Activated B cell treated with CpG ODN at 0.5 μM for 24 hours (primary cell): Measurements from ENCODE around the gene GMPPB. TPM values are rescaled to one million over a fixed set of nuclear protein-coding genes. Genes with fewer than 3 reads are reported as not detected.

Experiments
- ATAC-seq: fragments of 200-7000 bp; cut with Tn5 transposase; one replicate; pipeline ENCODE4 v1.10.0; 2021; ENCODE audit warnings: low read depth, mild to moderate bottlenecking, moderate library complexity
- CTCF ChIA-PET: fragments of 350-600 bp; sonication (Branson Sonifier 250); formaldehyde crosslinking; loops from one replicate; lab custom pipeline; 2021; ENCODE audit warnings: antibody characterized with exemption; lab: Charles Lee
- POLR2A ChIA-PET: fragments of 350-600 bp; sonication (Branson Sonifier 250); formaldehyde crosslinking; loops from one replicate; lab custom pipeline; 2021; ENCODE audit warnings: antibody characterized with exemption; lab: Charles Lee
- DNase-seq: peaks from one replicate; pipeline ENCODE4 v3.0.0; 2022
- H3K27ac Mint-ChIP-seq: one replicate; pipeline ENCODE4 v1.8.0; 2020; ENCODE audit warnings: mixed read lengths
- H3K27me3 Mint-ChIP-seq: one replicate; pipeline ENCODE4 v1.8.0; 2021; ENCODE audit warnings: mixed read lengths
- H3K36me3 Mint-ChIP-seq: one replicate; pipeline ENCODE4 v1.8.0; 2021; ENCODE audit warnings: low read depth, mixed read lengths
- H3K4me1 Mint-ChIP-seq: one replicate; pipeline ENCODE4 v1.8.0; 2021; ENCODE audit warnings: mixed read lengths
- H3K4me3 Mint-ChIP-seq: one replicate; pipeline ENCODE4 v1.8.0; 2020; ENCODE audit warnings: mild to moderate bottlenecking, mixed read lengths
- H3K9me3 Mint-ChIP-seq: one replicate; pipeline ENCODE4 v1.8.0; 2020; ENCODE audit warnings: mixed read lengths
- intact Hi-C: fragments of 100-400 bp; cut with micrococcal nuclease; formaldehyde crosslinking; loops from one replicate; pipeline ENCODE4 v1.15.1; 2024
- total RNA-seq: library from RNA; stranded (reverse); gene quantifications from 2 replicates; pipeline ENCODE4 v1.2.3, GENCODE V29; 2022
- TF ChIP-seq, protein P1 (sequence below): fragments of 200-600 bp; IDR thresholded peaks from one replicate; pipeline ENCODE4 v1.8.0; 2022; ENCODE audit warnings: antibody characterized with exemption, mild to moderate bottlenecking

The GMPPB gene
- total RNA-seq, 1 donor from 2014 or later, result 39.9 TPM

DNA sequence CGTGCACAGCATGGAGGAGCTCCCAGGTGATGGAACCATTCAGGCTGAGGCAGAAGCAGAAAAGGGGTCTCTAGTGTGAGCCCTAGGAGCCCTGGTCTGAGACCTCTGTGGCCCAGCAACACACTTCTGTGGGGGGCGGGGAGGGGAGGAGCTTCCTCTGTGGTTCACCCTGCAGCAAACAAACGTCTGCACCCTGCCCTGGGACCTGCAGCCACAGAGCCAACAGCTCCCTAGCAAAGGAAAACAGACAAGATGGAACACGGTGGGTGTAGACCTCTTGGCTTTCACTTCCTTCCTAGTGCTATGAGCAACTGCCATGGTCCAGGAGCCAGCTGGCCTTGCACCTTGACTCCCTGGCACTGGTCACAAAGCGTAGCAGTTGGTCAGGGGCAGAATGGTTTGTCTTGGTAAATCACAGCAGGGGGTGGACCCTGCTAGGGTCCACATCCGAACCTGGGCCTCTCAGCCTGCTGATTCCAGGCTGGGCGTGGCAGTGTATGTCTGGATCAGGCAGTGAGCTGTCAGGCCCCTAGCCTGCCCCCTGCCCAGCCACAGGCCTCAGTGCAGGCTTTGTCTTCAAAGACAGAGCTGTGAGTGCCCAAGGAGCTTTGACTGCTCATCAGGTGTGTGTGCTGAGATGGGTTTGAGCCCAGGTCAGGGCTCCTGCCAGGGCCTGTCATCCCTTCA is 11.0 kb downstream of the GMPPB start:
- ChIA-PET POLR2A (interaction anchor here (0.5 kb wide), 2 partner anchors 26 to 1927 kb away, joined by 4 read pairs; no protein-coding TSS in a partner anchor), CTCF (interaction anchor here (1.0 kb wide), 1 partner anchor 9 kb away, joined by 3 read pairs; no protein-coding TSS in a partner anchor)
- intact Hi-C loops, result no loop called here
- TF ChIP-seq, protein P1, sequence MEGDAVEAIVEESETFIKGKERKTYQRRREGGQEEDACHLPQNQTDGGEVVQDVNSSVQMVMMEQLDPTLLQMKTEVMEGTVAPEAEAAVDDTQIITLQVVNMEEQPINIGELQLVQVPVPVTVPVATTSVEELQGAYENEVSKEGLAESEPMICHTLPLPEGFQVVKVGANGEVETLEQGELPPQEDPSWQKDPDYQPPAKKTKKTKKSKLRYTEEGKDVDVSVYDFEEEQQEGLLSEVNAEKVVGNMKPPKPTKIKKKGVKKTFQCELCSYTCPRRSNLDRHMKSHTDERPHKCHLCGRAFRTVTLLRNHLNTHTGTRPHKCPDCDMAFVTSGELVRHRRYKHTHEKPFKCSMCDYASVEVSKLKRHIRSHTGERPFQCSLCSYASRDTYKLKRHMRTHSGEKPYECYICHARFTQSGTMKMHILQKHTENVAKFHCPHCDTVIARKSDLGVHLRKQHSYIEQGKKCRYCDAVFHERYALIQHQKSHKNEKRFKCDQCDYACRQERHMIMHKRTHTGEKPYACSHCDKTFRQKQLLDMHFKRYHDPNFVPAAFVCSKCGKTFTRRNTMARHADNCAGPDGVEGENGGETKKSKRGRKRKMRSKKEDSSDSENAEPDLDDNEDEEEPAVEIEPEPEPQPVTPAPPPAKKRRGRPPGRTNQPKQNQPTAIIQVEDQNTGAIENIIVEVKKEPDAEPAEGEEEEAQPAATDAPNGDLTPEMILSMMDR, result no peak
- H3K27me3 Mint-ChIP-seq, result no peaks in the 10 kb centered on the region
- ATAC-seq, result no peak
- H3K4me3 Mint-ChIP-seq, result no peak overlapping the region
- peaks cover 15% of the 10 kb centered on the region for H3K36me3 Mint-ChIP-seq
- H3K9me3 Mint-ChIP-seq, result no peaks in the 10 kb centered on the region
- no peak overlapping the region for H3K27ac Mint-ChIP-seq
- peaks cover under 1% of the 10 kb centered on the region for H3K4me1 Mint-ChIP-seq
- DNase-seq, result no peak

- Mint-ChIP-seq H3K27me3 (no peaks in the 10 kb centered on the region), H3K36me3 (peaks cover 19% of the 10 kb centered on the region), H3K27ac (no peak overlapping the region), H3K9me3 (no peaks in the 10 kb centered on the region), H3K4me1 (peaks cover 4% of the 10 kb centered on the region), H3K4me3 (no peak overlapping the region)
- no peak for ATAC-seq
- ChIA-PET POLR2A (no interaction called here), CTCF (no interaction called here)
- no peak for DNase-seq
- intact Hi-C loops, result no loop called here
- TF ChIP-seq, protein P1, result no peak
Measured at GRCh38 chr3:49712166-49712565, 11.6 kb downstream of the GMPPB start.

DNA sequence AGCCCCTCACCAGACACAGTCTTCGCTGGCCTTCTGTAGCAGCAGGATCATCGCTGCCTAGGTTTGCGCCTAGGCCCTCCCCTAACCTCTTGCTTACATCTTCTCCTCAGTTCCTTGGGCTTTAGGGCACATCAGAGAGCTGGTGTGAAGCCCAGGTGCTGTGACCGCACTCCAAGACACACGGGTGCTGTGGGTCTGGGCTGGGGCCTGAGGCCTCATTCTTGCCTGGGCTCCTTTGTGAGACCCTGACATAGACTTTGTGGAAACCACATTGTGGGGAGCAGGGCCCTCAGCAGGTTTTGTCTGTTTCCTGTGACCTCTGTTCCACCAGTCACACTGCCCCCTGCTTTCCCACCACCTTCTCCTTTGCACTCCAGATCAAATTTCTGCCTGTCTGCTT is 12.3 kb downstream of the GMPPB start:
- POLR2A ChIA-PET, result interaction anchor here (0.6 kb wide), 1 partner anchor 13 kb away, joined by 3 read pairs; no protein-coding TSS in a partner anchor
- Mint-ChIP-seq H3K27ac (no peak overlapping the region), H3K4me1 (peaks cover 4% of the 10 kb centered on the region), H3K36me3 (peaks cover 24% of the 10 kb centered on the region), H3K9me3 (no peaks in the 10 kb centered on the region), H3K4me3 (no peak overlapping the region), H3K27me3 (no peaks in the 10 kb centered on the region)
- intact Hi-C loops, result no loop called here
- DNase-seq (no peak), ATAC-seq (no peak)
- TF ChIP-seq, protein P1, result no peak
- CTCF ChIA-PET, result no interaction called here

DNA sequence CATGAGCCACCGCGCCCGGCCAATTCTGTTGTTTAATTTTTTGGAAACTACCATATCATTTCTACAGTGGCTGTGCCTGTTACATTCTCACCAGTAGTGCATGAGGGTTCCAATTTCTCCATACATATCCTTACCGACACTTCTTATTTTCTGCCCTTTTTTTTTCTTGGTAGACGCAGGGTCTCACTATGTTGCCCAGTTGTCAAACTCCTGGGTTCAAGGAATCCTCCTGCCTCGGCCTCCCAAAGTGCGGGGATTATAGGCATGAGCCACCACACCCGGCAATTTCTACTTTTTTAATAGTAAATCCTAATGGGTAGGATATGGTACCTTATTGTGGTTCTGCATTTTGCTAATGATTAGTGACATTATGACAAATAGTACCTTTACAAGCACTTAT is 13.9 kb downstream of the GMPPB start:
- H3K36me3 Mint-ChIP-seq, result peaks cover 21% of the 10 kb centered on the region
- no peaks in the 10 kb centered on the region for H3K27me3 Mint-ChIP-seq
- ATAC-seq (no peak), DNase-seq (no peak)
- H3K4me1 Mint-ChIP-seq, result peaks cover 4% of the 10 kb centered on the region
- ChIA-PET CTCF (no interaction called here), POLR2A (no interaction called here)
- TF ChIP-seq, protein P1, result no peak
- H3K9me3 Mint-ChIP-seq, result no peaks in the 10 kb centered on the region
- H3K27ac Mint-ChIP-seq, result no peak overlapping the region
- intact Hi-C loops, result no loop called here
- no peak overlapping the region for H3K4me3 Mint-ChIP-seq

DNA sequence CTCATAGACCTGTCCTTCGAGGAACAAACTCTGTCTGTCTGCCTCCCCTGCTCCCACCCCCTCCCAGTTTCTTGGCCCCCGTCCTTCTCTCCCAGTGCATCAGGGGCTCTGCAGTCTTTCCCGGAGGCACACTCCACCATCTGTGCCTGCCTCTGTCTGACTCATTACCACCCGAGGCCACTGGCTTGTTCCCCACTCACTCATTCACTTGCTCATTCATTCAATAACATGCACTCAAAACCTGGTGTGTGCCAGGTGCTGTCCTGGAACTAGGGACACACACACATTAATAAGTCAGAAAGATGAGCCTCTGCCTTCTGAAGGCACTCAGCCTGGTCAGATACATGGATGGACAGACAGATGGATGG is 16.7 kb downstream of the GMPPB start:
- H3K27me3 Mint-ChIP-seq, result no peaks in the 10 kb centered on the region
- ChIA-PET POLR2A (no interaction called here), CTCF (no interaction called here)
- ATAC-seq (no peak), DNase-seq (no peak)
- intact Hi-C loops, result no loop called here
- H3K36me3 Mint-ChIP-seq, result peaks cover 33% of the 10 kb centered on the region
- TF ChIP-seq, protein P1, result no peak
- H3K27ac Mint-ChIP-seq, result no peak overlapping the region
- H3K4me3 Mint-ChIP-seq, result no peak overlapping the region
- peaks cover 4% of the 10 kb centered on the region for H3K4me1 Mint-ChIP-seq
- no peaks in the 10 kb centered on the region for H3K9me3 Mint-ChIP-seq
